HEK293T (cell line): ENCODE data around the gene LHX4.

Source experiments
- CTCF ChIA-PET: fragments of 350-600 bp; formaldehyde crosslinking; extraction: SDS; loops from one replicate; lab custom pipeline; 2021; ENCODE audit warnings: antibody characterized with exemption, inconsistent platforms; lab: Yijun Ruan, JAX
- POLR2A ChIA-PET: fragments of 350-600 bp; formaldehyde crosslinking; extraction: SDS; loops from one replicate; lab custom pipeline; 2020; ENCODE audit warnings: antibody characterized with exemption, inconsistent platforms; lab: Yijun Ruan, JAX
- DNase-seq: peaks from one replicate; pipeline ENCODE4 v3.0.0; 2012; ENCODE audit warnings: mixed read lengths; ENCODE audit errors: extremely low spot score
- ARNT ChIP-seq: fragments of 450-650 bp; IDR thresholded peaks from 2 replicates; pipeline ENCODE4 v1.6.1; 2017; ENCODE audit warnings: mild to moderate bottlenecking
- BHLHE40 ChIP-seq: fragments of 450-650 bp; IDR thresholded peaks from 2 replicates; pipeline ENCODE4 v1.6.1; 2016; ENCODE audit warnings: mild to moderate bottlenecking, moderate library complexity, borderline replicate concordance
- CTBP1 ChIP-seq: fragments of 450-650 bp; IDR thresholded peaks from 2 replicates; pipeline ENCODE4 v1.6.1; 2016; ENCODE audit warnings: borderline replicate concordance
- ELF4 ChIP-seq: fragments of 450-650 bp; IDR thresholded peaks from 2 replicates; pipeline ENCODE4 v1.6.1; 2017; ENCODE audit warnings: antibody characterized with exemption
- FOXA1 ChIP-seq: fragments of 450-650 bp; IDR thresholded peaks from 2 replicates; pipeline ENCODE4 v1.6.1; 2016; ENCODE audit warnings: mild to moderate bottlenecking
- FOXK2 ChIP-seq: fragments of 450-650 bp; IDR thresholded peaks from 2 replicates; pipeline ENCODE4 v1.6.1; 2016; ENCODE audit warnings: mild to moderate bottlenecking
- FOXM1 ChIP-seq: fragments of 450-650 bp; IDR thresholded peaks from 2 replicates; pipeline ENCODE4 v1.6.1; 2017; ENCODE audit warnings: mild to moderate bottlenecking, borderline replicate concordance
- HDGF ChIP-seq: fragments of 450-650 bp; IDR thresholded peaks from 2 replicates; pipeline ENCODE4 v1.6.1; 2017; ENCODE audit warnings: antibody characterized with exemption, borderline replicate concordance
- L3MBTL2 ChIP-seq: fragments of 450-650 bp; conservative IDR thresholded peaks from 2 replicates; pipeline ENCODE4 v1.6.1; 2016; ENCODE audit warnings: mild to moderate bottlenecking
- LEF1 ChIP-seq: fragments of 450-650 bp; IDR thresholded peaks from 2 replicates; pipeline ENCODE4 v1.6.1; 2017; ENCODE audit warnings: mild to moderate bottlenecking, borderline replicate concordance
- NFRKB ChIP-seq: fragments of 450-650 bp; IDR thresholded peaks from 2 replicates; pipeline ENCODE4 v1.6.1; 2016; ENCODE audit warnings: mild to moderate bottlenecking, moderate library complexity
- SP1 ChIP-seq: fragments of 450-650 bp; IDR thresholded peaks from 2 replicates; pipeline ENCODE4 v1.6.1; 2017
- SUZ12 ChIP-seq: fragments of 450-650 bp; IDR thresholded peaks from 2 replicates; pipeline ENCODE4 v1.6.1; 2016; ENCODE audit warnings: mild to moderate bottlenecking
- TARDBP ChIP-seq: fragments of 450-650 bp; IDR thresholded peaks from 2 replicates; pipeline ENCODE4 v1.6.1; 2016
- ZNF384 ChIP-seq: fragments of 450-650 bp; IDR thresholded peaks from 2 replicates; pipeline ENCODE4 v1.6.1; 2016
- TF ChIP-seq, protein P1 (sequence below): fragments of 450-650 bp; IDR thresholded peaks from 2 replicates; pipeline ENCODE4 v1.6.1; 2016

The LHX4 gene

DNA sequence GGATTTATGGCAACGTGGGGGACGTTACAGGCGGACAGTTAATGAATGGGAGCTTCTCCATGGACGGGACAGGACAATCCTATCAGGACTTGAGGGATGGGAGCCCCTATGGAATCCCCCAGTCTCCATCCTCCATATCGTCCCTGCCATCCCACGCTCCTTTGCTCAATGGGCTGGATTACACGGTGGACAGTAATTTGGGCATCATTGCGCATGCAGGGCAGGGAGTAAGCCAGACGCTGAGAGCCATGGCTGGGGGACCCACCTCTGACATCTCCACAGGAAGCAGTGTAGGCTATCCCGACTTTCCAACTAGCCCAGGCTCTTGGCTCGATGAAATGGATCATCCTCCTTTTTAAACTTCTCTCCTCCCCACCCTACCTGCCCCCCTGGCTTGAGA lies 44.2 kb downstream of the LHX4 start:
- ChIA-PET POLR2A (no interaction called here), CTCF (no interaction called here)
- TF ChIP-seq TARDBP: no peak
- TF ChIP-seq, protein P1, sequence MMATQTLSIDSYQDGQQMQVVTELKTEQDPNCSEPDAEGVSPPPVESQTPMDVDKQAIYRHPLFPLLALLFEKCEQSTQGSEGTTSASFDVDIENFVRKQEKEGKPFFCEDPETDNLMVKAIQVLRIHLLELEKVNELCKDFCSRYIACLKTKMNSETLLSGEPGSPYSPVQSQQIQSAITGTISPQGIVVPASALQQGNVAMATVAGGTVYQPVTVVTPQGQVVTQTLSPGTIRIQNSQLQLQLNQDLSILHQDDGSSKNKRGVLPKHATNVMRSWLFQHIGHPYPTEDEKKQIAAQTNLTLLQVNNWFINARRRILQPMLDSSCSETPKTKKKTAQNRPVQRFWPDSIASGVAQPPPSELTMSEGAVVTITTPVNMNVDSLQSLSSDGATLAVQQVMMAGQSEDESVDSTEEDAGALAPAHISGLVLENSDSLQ: no peak
- TF ChIP-seq BHLHE40: no peak
- no peak for TF ChIP-seq LEF1
- TF ChIP-seq ARNT: no peak
- no peak for TF ChIP-seq FOXM1
- TF ChIP-seq ZNF384: no peak
- TF ChIP-seq SUZ12: no peak
- no peak for DNase-seq

GRCh38 chr1:180275726-180276125 lies 45.7 kb downstream of the LHX4 start:
- DNase-seq: no peak
- TF ChIP-seq SUZ12 (no peak), ELF4 (no peak), NFRKB (no peak), BHLHE40 (no peak), SP1 (no peak), LEF1 (no peak), FOXA1 (no peak), CTBP1 (no peak), ARNT (no peak), FOXK2 (no peak), FOXM1 (no peak)
- ChIA-PET POLR2A (no interaction called here), CTCF (no interaction called here)

GRCh38 chr1:180277476-180278193 lies 47.6 kb downstream of the LHX4 start:
- CTCF ChIA-PET: no interaction called here
- TF ChIP-seq ELF4: no peak
- no peak for TF ChIP-seq LEF1
- no peak for TF ChIP-seq FOXM1
- no peak for TF ChIP-seq NFRKB
- no peak for TF ChIP-seq ARNT
- TF ChIP-seq HDGF: no peak
- no peak for TF ChIP-seq CTBP1
- TF ChIP-seq L3MBTL2: no peak
- no peak for TF ChIP-seq BHLHE40
- no peak for TF ChIP-seq TARDBP
- TF ChIP-seq FOXK2: no peak
- TF ChIP-seq, protein P1: no peak
- no peak for TF ChIP-seq ZNF384
- no peak for TF ChIP-seq SUZ12
- DNase-seq: no peak
- POLR2A ChIA-PET: no interaction called here

DNA sequence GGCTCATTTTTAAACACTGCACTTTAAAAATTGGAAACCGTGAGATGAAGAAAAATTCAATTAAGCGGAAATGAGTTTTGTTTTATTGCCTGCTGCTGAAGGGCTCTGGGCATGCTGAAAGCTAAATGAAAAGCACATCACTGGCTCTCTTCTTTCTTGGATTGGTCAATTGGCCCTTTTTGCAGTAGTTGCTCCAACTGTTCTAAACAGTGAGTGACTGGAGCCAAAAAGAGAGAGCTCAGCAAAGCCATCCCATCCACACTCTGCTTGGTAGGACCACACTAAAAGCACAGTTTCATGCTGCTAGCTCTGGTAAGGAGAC lies 48.1 kb downstream of the LHX4 start:
- CTCF ChIA-PET: no interaction called here
- no peak for DNase-seq
- POLR2A ChIA-PET: no interaction called here
- no peak for TF ChIP-seq NFRKB
- no peak for TF ChIP-seq FOXM1
- no peak for TF ChIP-seq FOXA1
- no peak for TF ChIP-seq ZNF384
- TF ChIP-seq LEF1: no peak
- TF ChIP-seq SUZ12: no peak

DNA sequence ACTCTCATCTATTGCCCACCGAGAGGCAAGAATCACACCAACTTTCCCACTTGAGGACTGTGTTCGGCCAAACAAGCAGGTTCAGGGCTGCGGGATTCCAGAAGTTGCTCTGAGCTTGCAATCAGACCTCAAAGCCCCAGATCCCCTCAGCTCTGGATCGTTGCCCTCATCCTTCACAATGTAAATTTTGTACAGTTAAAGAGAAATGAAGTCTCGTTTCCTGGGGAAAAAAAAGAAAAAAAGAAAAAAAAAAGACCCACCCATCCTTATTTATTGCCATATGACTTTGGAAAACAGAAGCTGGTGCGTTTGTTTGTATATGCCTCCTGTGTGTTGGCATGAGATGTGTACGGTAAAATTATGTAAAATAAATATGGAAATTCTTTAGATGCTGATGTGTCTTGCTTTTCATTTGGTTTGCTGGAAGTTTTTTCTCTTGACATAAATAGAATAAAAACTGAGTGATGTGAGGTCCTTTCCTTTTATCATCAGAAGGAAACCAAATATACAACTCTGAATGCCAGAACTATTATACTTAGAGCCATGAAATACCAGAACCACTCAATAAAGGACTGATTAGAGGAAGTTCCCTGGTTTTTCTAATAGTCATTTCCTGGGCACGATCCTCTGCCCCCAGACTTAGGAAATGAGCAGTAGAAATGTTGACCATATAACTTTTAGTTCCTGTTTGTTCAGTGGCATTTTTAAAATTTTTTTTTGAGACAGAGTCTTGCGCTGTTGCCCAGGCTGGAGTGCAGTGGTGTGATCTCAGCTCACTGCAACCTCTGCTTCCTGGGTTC lies 48.7 kb downstream of the LHX4 start:
- ChIA-PET POLR2A (no interaction called here), CTCF (no interaction called here)
- TF ChIP-seq ZNF384: no peak
- TF ChIP-seq SUZ12: no peak
- no peak for TF ChIP-seq ELF4
- TF ChIP-seq L3MBTL2: no peak
- no peak for TF ChIP-seq FOXM1
- TF ChIP-seq SP1: no peak
- TF ChIP-seq FOXK2: no peak
- TF ChIP-seq NFRKB: no peak
- no peak for TF ChIP-seq HDGF
- no peak for TF ChIP-seq ARNT
- no peak for TF ChIP-seq CTBP1
- TF ChIP-seq FOXA1: no peak
- TF ChIP-seq, protein P1: no peak
- no peak for TF ChIP-seq BHLHE40
- no peak for TF ChIP-seq TARDBP
- DNase-seq: no peak

- no peak for DNase-seq
- TF ChIP-seq NFRKB: no peak
- TF ChIP-seq BHLHE40: no peak
- no peak for TF ChIP-seq LEF1
- no peak for TF ChIP-seq FOXM1
- TF ChIP-seq SUZ12: no peak
- ChIA-PET POLR2A (no interaction called here), CTCF (no interaction called here)
Measured at GRCh38 chr1:180279651-180280050, 49.6 kb downstream of the LHX4 start.
